NCI-H2081 treated with DMSO at 0.1 percent for 48 hours (cell line): Measurements from ENCODE around the gene ABI1.

Experiments used
- DNase-seq: peaks from one replicate; lab custom pipeline; 2025; lab: John Stamatoyannopoulos, UW

ABI1 gene

GRCh38 chr10:26714415-26715136 lies 146.2 kb downstream of the ABI1 start:
- no peak for DNase-seq

- DNase-seq, result no peak
Observed at GRCh38 chr10:26711324-26711723, 149.4 kb downstream of the ABI1 start.

- DNase-seq, result no peak
Observed at GRCh38 chr10:26706936-26707335, 153.8 kb downstream of the ABI1 start.

DNA sequence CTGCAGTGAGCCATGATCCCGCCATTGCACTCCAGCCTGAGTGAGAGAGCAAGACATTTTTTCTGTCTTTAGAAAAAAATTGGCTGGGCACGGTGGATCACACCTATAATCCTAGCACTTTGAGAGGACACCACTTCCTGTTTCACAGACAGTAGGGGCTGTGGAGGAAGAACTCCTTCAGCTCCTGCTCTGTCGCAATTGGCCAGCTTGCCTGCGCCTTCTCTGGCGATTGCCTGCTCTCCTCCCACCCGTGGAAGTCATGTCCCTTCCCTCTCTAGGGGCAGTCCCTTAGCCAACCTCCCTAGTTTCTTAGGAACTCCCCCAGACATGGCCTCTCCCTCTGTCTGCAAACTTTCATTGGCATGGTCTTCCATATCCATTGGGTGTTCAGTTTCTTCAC lies 154.6 kb downstream of the ABI1 start:
- DNase-seq, result no peak

DNA sequence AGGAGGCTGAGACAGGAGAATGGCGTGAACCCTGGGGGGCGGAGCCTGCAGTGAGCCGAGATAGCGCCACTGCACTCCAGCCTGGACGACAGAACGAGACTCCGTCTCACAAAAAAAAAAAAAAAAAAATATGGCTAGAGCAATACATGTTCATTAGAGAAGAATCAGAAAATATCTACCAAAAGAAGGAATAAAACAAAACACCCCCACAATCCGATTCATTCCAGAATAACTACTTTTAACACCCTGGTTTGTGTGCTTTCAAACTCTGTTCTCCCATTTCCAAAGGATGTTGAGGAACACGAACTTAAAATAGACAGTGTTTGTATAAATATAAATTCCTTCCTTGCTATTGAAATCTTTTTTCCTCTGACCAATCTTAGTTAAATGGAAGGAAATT lies 156.8 kb downstream of the ABI1 start:
- DNase-seq, result no peak

GRCh38 chr10:26703096-26703495 lies 157.7 kb downstream of the ABI1 start:
- DNase-seq, result no peak

DNA sequence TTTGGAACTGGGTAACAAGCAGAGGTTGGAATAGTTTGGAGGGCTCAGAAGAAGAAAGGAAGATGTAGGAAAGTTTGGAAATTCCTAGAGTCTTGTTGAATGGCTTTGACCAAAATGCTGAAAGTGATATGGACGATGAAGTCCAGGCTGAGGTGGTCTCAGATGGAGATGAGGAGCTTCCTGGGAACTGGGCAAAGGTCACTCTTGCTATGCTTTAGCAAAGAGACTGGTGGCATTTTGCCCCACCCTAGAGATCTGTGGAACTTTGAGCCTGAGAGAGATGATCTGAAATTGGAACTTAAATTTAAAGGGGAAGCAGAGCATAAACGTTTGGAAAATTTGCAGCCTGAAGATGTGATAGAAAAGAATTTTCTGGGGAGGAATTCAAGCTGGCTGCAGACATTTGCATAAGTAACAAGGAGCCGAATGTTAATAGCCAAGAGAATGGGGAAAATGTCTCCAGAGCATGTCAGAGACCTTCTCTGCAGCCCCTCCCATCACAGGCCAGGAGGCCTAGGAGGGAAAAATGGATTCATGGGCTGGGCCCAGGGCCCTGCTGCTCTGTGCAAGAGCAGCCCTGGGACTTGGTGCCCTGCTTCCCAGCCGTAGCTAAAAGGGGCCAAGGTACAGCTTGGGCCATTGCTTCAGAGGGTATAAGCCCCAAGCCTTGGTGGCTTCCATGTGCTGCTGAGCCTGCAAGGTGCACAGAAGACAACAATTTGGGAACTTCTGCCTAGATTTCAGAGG lies 159.7 kb downstream of the ABI1 start:
- DNase-seq, result no peak

DNA sequence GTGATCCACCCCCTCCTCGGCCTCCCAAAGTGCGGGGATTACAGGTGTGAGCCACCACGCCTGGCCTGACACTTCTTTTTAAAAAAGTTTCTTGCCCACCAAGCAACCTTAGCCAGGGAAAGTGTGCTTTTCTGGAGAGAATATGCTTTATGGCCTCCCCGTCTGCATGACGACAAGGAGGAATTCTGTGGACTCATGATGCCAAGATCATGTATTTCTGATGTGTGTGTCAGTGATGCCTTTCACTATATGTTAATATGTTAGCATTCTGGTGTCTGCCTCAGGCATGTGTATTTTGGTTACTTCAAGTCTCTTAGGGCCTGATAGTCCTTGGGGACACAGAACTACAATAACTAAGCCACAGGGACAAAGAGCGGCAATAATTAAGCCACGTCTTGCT lies 161.1 kb downstream of the ABI1 start:
- DNase-seq, result no peak

DNA sequence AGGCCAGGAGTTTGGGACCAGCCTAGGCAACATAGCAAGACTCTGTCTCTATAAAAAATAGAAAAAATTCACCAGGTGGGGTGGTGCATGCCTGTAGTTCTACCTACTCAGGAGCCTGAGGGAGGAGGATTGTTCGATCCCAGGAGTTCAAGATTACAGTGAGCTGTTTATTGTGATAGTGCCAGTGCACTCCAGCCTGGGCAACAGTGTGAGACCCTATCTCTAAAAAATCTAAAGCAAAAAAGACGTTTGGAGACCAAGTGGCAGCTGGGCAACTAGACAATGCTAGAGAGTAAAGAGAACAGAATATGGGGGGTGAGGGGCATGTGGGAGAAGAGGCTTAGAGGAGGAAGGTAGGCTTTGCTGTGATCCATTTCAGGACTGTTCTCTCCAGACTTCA lies 161.8 kb downstream of the ABI1 start:
- no peak for DNase-seq

- DNase-seq, result no peak
Observed at GRCh38 chr10:26697922-26698608, 162.7 kb downstream of the ABI1 start.

DNA sequence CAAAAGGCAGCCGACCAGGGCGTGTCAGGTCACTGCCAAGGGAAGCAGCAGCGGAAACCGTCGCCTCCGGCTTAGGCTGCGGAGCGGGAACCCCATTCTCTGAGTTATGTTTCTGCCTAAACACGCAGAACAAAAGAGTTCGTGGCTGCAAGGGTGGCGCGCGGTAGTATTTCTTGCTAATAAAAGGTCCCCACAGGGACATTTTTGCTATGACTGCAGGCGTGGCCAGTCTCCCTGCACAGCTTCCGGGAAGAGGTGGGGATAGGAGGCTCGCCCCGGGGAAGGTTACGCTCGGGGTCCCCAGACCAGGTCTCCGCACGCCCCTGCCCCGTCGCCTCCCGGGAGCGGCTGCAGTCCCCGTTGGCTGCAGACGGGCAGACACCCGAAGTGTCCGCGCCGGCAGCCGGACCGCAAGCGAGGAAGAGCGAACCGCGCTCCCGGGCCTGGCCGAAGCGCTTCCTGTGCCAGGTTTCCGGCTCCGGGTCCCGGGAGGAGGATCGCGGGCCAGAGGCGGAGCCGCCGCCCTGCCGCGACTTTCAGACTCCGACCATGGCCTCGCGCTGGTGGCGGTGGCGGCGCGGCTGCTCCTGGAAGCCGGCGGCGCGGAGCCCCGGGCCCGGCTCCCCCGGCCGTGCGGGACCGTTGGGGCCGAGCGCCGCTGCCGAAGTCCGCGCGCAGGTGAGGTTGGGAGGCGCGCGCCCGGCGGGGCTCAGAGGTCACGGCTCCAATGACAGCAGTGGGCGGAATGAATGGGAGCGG lies 163.4 kb downstream of the ABI1 start, which contains the start of gene PDSS1:
Gene PDSS1 (plus strand): TSS at position 539 of the 759 bp plus-strand sequence. CDS start 11 bp downstream, at position 550.
- DNase-seq, result peak; percentile 42

DNA sequence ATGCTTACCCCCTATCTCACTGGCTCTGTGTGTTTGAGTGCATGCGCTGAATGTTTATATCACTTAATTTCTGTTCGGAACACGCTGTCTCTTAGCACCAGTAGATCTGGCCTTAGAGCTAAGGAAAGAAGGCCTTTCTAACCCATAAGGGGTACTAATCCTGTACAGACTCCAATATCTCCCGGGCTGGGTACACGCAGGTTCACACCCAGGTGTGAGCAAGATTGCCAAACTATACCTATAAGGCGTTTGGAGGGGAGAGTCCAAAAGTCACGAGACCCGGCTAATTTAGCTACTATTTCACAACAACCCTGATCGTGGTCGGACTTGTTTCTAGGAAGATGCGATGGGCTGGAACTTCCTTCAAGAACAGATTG lies 164.0 kb downstream of the ABI1 start:
- no peak for DNase-seq
